DOHH2 (cell line): Measurements from ENCODE around the gene SUPT20HL1.
"Not testable (repeated sequence)": the region's sequence is repeated elsewhere in the genome, so short reads cannot be mapped to it uniquely, and the experiment has no call there.

Source experiments
- H3F3A ChIP-seq: fragments of 200-600 bp; sonication (generic), shearing (Covaris generic); 2 replicates; pipeline ENCODE4 v1.6.0; 2016; ENCODE audit warnings: antibody characterized with exemption, mild to moderate bottlenecking; ENCODE audit not compliant: control insufficient read depth, insufficient read depth
- H3K27ac ChIP-seq: fragments of 200-600 bp; sonication (generic); 2 replicates; pipeline ENCODE4 v1.5.1; 2014; ENCODE audit warnings: low read depth, mild to moderate bottlenecking, low read length, moderate library complexity
- H3K27me3 ChIP-seq: fragments of 200-600 bp; sonication (generic); 2 replicates; pipeline ENCODE4 v1.6.1; 2014; ENCODE audit warnings: mild to moderate bottlenecking, low read length, mixed read lengths; ENCODE audit not compliant: control insufficient read depth
- H3K36me3 ChIP-seq: fragments of 200-600 bp; sonication (generic); 2 replicates; pipeline ENCODE4 v1.6.1; 2014; ENCODE audit warnings: mild to moderate bottlenecking, low read length, moderate library complexity, mixed read lengths; ENCODE audit not compliant: control insufficient read depth
- H3K4me1 ChIP-seq: fragments of 200-600 bp; sonication (generic); 2 replicates; pipeline ENCODE4 v1.6.1; 2014; ENCODE audit warnings: mild to moderate bottlenecking, low read length, mixed read lengths; ENCODE audit not compliant: control insufficient read depth
- H3K4me2 ChIP-seq: fragments of 200-600 bp; sonication (generic); 2 replicates; pipeline ENCODE4 v1.6.0; 2014; ENCODE audit warnings: mild to moderate bottlenecking, low read length, moderate library complexity
- H3K4me3 ChIP-seq: fragments of 200-600 bp; sonication (generic); 2 replicates; pipeline ENCODE4 v1.5.1; 2014; ENCODE audit warnings: mild to moderate bottlenecking, low read length, mixed read lengths
- H3K79me2 ChIP-seq: fragments of 200-600 bp; sonication (generic); 2 replicates; pipeline ENCODE4 v1.6.1; 2014; ENCODE audit warnings: mild to moderate bottlenecking, low read length, mixed read lengths; ENCODE audit not compliant: control insufficient read depth
- H3K9me2 ChIP-seq: fragments of 200-600 bp; sonication (generic); replicated peaks from 2 replicates; pipeline ENCODE4 v1.6.1; 2014; ENCODE audit warnings: mild to moderate bottlenecking, low read length, mixed read lengths; ENCODE audit not compliant: control insufficient read depth
- H3K9me3 ChIP-seq: fragments of 200-600 bp; sonication (generic); 2 replicates; pipeline ENCODE4 v1.6.1; 2014; ENCODE audit warnings: antibody characterized with exemption, low read length, mixed read lengths; ENCODE audit not compliant: control insufficient read depth, insufficient read depth
- H4K20me1 ChIP-seq: fragments of 200-600 bp; sonication (generic); 2 replicates; pipeline ENCODE4 v1.6.0; 2014; ENCODE audit warnings: low read depth, mild to moderate bottlenecking, antibody characterized with exemption, low read length, moderate library complexity; ENCODE audit not compliant: control insufficient read depth, insufficient read depth
- EZH2phosphoT487 ChIP-seq: fragments of 200-600 bp; sonication (generic); IDR thresholded peaks from 2 replicates; pipeline ENCODE4 v1.6.1; 2017; ENCODE audit warnings: borderline replicate concordance, mild to moderate bottlenecking, antibody characterized with exemption, low read length, moderate library complexity, mixed read lengths
- TF ChIP-seq, protein P1 (sequence below): fragments of 200-600 bp; sonication (generic); IDR thresholded peaks from one replicate; pipeline ENCODE4 v1.5.1; 2014; ENCODE audit warnings: antibody characterized with exemption, mild to moderate bottlenecking, low read depth, low read length; ENCODE audit not compliant: poor library complexity, severe bottlenecking

SUPT20HL1 gene

DNA sequence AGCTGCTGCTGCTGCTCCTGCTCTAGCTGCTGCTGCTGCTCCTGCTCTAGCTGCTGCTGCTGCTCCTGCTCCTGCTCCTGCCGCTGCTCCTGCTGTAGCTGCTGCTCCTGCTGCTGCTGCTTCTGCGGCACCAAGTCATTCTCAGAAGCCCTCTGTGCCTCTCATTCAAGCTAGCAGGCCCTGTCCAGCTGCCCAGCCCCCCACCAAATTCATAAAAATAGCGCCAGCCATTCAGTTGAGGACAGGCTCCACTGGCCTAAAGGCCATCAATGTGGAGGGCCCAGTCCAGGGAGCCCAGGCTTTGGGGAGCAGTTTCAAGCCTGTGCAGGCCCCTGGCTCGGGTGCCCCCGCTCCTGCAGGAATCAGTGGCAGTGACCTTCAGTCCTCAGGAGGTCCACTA lies 3.9 kb downstream of the SUPT20HL1 start:
- Histone ChIP-seq H3K9me2 (no peaks in the 10 kb centered on the region), H3K27ac (no peak overlapping the region), H3K4me1 (no peaks in the 10 kb centered on the region), H3K9me3 (no peaks in the 10 kb centered on the region), H3F3A (no peaks in the 10 kb centered on the region), H3K4me3 (no peak overlapping the region), H3K4me2 (no peak overlapping the region), H3K27me3 (no peaks in the 10 kb centered on the region), H4K20me1 (no peaks in the 10 kb centered on the region), H3K79me2 (no peaks in the 10 kb centered on the region), H3K36me3 (no peaks in the 10 kb centered on the region)
- TF ChIP-seq, protein P1, sequence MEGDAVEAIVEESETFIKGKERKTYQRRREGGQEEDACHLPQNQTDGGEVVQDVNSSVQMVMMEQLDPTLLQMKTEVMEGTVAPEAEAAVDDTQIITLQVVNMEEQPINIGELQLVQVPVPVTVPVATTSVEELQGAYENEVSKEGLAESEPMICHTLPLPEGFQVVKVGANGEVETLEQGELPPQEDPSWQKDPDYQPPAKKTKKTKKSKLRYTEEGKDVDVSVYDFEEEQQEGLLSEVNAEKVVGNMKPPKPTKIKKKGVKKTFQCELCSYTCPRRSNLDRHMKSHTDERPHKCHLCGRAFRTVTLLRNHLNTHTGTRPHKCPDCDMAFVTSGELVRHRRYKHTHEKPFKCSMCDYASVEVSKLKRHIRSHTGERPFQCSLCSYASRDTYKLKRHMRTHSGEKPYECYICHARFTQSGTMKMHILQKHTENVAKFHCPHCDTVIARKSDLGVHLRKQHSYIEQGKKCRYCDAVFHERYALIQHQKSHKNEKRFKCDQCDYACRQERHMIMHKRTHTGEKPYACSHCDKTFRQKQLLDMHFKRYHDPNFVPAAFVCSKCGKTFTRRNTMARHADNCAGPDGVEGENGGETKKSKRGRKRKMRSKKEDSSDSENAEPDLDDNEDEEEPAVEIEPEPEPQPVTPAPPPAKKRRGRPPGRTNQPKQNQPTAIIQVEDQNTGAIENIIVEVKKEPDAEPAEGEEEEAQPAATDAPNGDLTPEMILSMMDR: no peak
- no peak for TF ChIP-seq EZH2phosphoT487

DNA sequence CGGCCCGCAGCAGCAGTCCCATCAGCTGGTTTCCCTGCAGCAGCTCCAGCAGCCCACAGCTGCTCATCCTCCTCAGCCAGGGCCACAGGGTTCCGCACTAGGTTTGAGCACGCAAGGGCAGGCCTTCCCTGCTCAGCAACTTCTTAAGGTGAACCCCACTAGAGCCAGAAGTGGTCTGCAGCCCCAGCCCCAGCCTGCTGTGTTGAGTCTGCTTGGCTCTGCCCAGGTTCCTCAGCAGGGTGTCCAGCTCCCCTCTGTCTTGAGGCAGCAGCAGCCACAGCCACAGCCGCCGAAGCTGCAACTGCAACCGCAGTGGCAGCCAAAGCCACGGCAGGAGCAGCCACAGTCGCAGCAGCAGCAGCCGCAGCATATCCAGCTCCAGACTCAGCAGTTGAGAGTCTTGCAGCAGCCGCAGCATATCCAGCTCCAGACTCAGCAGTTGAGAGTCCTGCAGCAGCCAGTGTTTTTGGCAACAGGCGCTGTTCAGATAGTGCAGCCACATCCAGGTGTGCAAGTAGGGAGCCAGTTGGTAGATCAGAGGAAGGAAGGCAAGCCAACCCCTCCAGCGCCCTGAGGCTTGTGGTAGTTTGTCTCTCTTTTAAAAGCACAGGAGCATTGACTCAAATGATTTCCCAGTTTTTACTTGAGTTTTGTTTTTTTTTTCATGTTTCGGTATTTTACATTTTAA lies 4.6 kb downstream of the SUPT20HL1 start:
- no peaks in the 10 kb centered on the region for H3K27me3 ChIP-seq
- no peak overlapping the region for H3K4me2 ChIP-seq
- no peak overlapping the region for H3K27ac ChIP-seq
- no peaks in the 10 kb centered on the region for H3F3A ChIP-seq
- TF ChIP-seq, protein P1: no peak
- no peak for TF ChIP-seq EZH2phosphoT487
- no peaks in the 10 kb centered on the region for H3K79me2 ChIP-seq
- H4K20me1 ChIP-seq: no peaks in the 10 kb centered on the region
- H3K36me3 ChIP-seq: no peaks in the 10 kb centered on the region
- H3K4me1 ChIP-seq: no peaks in the 10 kb centered on the region
- H3K4me3 ChIP-seq: no peak overlapping the region
- no peaks in the 10 kb centered on the region for H3K9me3 ChIP-seq
- H3K9me2 ChIP-seq: no peaks in the 10 kb centered on the region

DNA sequence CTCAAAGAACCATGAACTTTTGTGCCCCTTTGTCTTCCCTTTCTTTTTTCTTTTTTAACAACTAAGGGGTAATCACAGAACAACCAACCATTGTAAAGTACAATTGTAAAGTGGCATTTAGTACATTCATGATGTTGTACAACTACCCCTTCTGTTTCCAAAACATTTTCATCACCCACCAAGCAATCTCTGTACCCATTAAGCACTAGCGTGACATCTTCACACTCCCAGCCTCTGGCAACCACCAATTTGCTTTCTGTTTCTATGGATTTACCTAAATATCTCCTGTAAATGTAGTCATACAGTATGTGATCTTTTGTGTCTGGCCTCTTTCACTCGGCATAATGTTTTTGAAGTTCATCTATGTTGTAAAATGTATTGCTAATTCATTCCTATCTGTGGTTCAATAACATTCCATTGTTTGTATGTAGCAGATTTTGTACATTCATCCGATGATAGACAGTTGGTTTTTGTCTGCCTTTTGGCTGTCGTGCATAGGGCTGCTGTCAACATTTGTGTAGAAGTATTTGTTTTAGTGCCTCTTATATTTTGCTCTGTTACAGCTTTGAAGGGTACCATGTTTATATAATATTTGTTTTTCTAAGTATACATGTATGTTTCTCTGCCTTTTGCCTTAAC lies 6.4 kb downstream of the SUPT20HL1 start:
- not testable (repeated sequence) for H3K9me2 ChIP-seq, H3K4me1 ChIP-seq, H3K27me3 ChIP-seq

DNA sequence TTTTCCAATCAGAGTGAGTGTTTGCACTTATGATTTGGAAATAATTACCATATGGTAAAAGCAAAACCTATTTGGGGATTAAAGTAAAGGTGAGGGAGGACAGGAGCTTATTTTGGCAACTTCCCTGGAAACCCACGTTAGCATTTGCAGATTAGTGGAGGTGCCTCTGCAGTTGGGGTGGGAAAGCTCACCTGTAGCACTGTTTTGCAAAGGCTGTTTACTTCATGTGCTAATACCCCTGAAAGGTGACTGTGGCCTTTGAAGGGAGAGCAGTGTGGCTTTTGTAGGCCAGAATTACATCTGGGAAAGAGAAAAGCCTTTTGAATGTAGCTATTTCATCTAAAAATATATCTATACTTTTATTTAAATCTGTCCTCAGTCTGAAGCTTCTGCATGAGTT lies 9.4 kb downstream of the SUPT20HL1 start:
- no peaks in the 10 kb centered on the region for H3K9me3 ChIP-seq
- no peak overlapping the region for H3K4me3 ChIP-seq
- no peaks in the 10 kb centered on the region for H4K20me1 ChIP-seq
- no peaks in the 10 kb centered on the region for H3K79me2 ChIP-seq
- no peak overlapping the region for H3K27ac ChIP-seq
- no peaks in the 10 kb centered on the region for H3K4me1 ChIP-seq
- H3F3A ChIP-seq: no peaks in the 10 kb centered on the region
- no peaks in the 10 kb centered on the region for H3K9me2 ChIP-seq
- TF ChIP-seq EZH2phosphoT487: no peak
- TF ChIP-seq, protein P1: no peak
- no peak overlapping the region for H3K4me2 ChIP-seq
- no peaks in the 10 kb centered on the region for H3K36me3 ChIP-seq
- peaks cover 7% of the 10 kb centered on the region for H3K27me3 ChIP-seq

More for the DNA sequence above, 6.4 kb downstream of the SUPT20HL1 start:
- H3K4me3 ChIP-seq, H3K36me3 ChIP-seq, H3F3A ChIP-seq, H3K79me2 ChIP-seq, H3K9me3 ChIP-seq, H3K4me2 ChIP-seq, H3K27ac ChIP-seq, H4K20me1 ChIP-seq: not testable (repeated sequence)
